Stimulated activated CD4-positive, alpha-beta T cell treated with anti-CD3 and anti-CD28 coated beads, Interleukin-1b, Interleukin-23, amount 100 ng/mL, for 1 hour (primary cell): ENCODE data around the gene CNPY1.

Experiments
- DNase-seq, 2 donors: peaks; one replicate each; pipeline ENCODE4 v3.0.0-alpha.2; 2020; ENCODE audit warnings: low read depth in 2 of 2

Gene CNPY1

GRCh38 chr7:155455132-155455693 is 91.1 kb downstream of the CNPY1 start:
- DNase-seq = no peak

- no peak for DNase-seq
Observed at GRCh38 chr7:155454183-155455112, 91.9 kb downstream of the CNPY1 start.

GRCh38 chr7:155453296-155454182 is 92.8 kb downstream of the CNPY1 start:
- DNase-seq = no peak

GRCh38 chr7:155452505-155453295 is 93.7 kb downstream of the CNPY1 start:
- no peak for DNase-seq

- DNase-seq = no peak
Observed at GRCh38 chr7:155451840-155452239, 94.5 kb downstream of the CNPY1 start.
